HEK293T (cell line): Measurements from ENCODE around the gene BCAR3.

ENCODE experiments used
- ARNT ChIP-seq: fragments of 450-650 bp; IDR thresholded peaks from 2 replicates; pipeline ENCODE4 v1.6.1; 2017; ENCODE audit warnings: mild to moderate bottlenecking
- BHLHE40 ChIP-seq: fragments of 450-650 bp; IDR thresholded peaks from 2 replicates; pipeline ENCODE4 v1.6.1; 2016; ENCODE audit warnings: mild to moderate bottlenecking, moderate library complexity, borderline replicate concordance
- CTBP1 ChIP-seq: fragments of 450-650 bp; IDR thresholded peaks from 2 replicates; pipeline ENCODE4 v1.6.1; 2016; ENCODE audit warnings: borderline replicate concordance
- FOXM1 ChIP-seq: fragments of 450-650 bp; IDR thresholded peaks from 2 replicates; pipeline ENCODE4 v1.6.1; 2017; ENCODE audit warnings: mild to moderate bottlenecking, borderline replicate concordance
- HDGF ChIP-seq: fragments of 450-650 bp; IDR thresholded peaks from 2 replicates; pipeline ENCODE4 v1.6.1; 2017; ENCODE audit warnings: antibody characterized with exemption, borderline replicate concordance
- NFRKB ChIP-seq: fragments of 450-650 bp; IDR thresholded peaks from 2 replicates; pipeline ENCODE4 v1.6.1; 2016; ENCODE audit warnings: mild to moderate bottlenecking, moderate library complexity
- PKNOX1 ChIP-seq: fragments of 450-650 bp; IDR thresholded peaks from 2 replicates; pipeline ENCODE4 v1.6.1; 2016
- SUZ12 ChIP-seq: fragments of 450-650 bp; IDR thresholded peaks from 2 replicates; pipeline ENCODE4 v1.6.1; 2016; ENCODE audit warnings: mild to moderate bottlenecking

GRCh38 chr1:93625582-93626327 lies 55.9 kb downstream of the BCAR3 start:
- no peak for TF ChIP-seq PKNOX1
- TF ChIP-seq HDGF: no peak
- TF ChIP-seq CTBP1: no peak
- no peak for TF ChIP-seq FOXM1
- TF ChIP-seq NFRKB: no peak
- no peak for TF ChIP-seq SUZ12
- no peak for TF ChIP-seq ARNT
- TF ChIP-seq BHLHE40: no peak
